COLO668 (cell line): ENCODE results near the gene SEZ6.

Experiments used
- DNase-seq: peaks from one replicate; lab custom pipeline; 2025; ENCODE audit not compliant: unreplicated experiment; lab: John Stamatoyannopoulos, UW

The SEZ6 gene

DNA sequence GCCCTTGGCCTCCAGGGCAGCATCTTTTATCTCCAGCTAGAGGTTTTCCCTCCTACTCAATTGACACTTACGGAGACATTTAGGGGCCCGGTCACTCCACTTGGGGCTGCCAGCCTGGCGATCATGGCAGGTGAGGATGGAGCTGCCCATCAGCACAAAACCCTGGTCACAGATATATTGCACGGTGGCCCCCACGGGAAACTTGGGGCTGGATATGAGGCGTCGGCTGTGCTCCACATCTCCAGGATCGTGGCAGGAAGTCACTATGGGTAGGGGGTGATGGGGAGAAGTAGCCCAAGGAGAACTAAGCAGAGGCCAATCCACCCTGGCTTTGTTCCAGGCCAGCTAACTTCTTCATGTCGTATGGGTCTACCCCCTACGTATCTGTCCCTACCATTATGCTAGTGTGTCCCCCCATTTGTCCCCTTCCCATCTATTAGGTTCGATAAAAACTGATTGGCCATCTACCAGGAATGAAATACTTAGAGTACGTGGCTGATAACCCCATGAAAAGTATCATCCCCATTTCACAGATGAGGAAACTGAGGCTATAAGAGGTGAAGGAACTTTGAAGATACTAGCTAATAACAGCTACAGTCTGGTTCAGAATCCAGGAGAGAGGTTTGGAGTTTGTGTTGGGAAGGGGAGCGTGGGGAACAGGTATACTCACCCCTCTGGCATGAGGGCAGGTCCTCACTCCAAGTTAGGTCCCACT, 48.4 kb downstream of the SEZ6 start:
- no peak for DNase-seq

DNA sequence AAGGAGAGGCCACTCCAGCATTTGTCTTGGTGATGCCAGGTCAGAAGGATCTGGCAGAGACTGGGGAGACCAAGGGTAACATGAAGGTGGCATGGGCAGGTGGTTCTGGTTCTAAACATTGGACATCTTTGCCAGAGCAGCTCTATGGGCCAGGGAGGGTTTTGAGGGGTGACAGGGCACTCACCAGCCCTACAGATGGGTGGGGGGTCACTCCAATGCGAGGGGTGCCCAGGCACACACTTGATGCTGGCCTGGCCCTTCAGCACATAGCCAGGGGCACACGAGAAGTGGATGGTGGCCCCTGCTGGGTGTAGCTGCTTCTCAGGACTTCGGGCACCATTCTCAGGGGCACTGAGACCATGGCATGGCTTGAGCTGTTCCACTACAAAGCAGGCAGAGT, 49.0 kb downstream of the SEZ6 start:
- DNase-seq, result no peak

DNA sequence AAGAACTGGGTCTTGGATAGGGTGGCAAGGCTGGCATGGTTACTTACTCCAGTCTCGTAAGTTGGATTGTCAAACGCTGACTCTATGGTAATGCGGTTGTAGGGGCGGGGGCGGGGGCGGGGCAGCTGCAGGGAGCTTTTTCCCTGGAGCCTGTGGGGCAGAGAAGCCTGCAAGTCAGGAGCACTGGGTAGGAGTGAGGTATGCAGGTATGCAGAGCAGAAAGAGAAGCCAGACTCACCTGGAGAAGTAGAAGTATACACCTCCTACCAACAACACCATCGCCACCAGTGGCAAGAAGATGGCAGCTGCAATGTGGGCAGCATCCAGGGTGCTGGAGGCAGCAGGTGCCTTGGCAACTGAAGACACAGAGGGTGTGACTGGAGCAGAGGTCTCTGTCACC, 49.7 kb downstream of the SEZ6 start:
- no peak for DNase-seq

DNA sequence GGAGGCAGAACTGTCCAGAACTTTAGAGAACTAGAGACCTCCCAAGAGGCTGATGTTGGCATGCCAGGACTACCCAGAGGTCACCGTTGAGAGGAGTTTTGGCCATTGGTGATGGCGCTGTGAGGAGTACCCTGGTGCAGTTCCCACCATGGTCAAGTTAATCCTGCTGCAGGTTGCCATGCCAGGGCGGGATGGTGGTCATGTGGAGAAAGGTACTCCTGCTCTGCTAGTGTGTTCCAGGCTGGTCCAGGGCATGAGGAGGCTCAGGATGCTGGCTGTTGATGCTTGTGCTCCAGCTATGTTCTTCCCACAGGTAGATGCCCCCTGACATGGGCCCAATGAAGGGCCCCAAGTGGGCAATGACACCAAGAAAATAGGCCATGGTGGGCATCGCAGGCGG, 50.4 kb downstream of the SEZ6 start:
- DNase-seq, result no peak

DNA sequence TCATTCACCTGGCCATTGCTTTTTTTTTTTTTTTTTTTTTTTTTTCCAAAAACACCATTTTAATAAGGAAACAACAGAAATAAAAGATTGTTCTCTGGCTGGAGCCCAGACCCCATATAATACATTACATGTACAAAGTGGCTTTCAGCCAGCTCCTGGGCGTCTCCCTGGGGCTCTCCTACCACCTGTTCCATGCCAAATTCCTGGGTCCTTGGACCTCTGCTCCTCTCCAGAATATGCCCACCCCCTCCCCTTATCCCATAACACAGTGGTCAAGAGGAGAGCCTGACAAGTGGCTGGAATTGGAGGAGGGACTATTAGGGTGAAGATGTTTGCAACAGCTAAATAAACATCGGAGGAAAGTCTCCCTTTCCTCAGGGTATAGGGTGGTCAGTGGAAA, 50.9 kb downstream of the SEZ6 start:
- DNase-seq, result no peak

DNA sequence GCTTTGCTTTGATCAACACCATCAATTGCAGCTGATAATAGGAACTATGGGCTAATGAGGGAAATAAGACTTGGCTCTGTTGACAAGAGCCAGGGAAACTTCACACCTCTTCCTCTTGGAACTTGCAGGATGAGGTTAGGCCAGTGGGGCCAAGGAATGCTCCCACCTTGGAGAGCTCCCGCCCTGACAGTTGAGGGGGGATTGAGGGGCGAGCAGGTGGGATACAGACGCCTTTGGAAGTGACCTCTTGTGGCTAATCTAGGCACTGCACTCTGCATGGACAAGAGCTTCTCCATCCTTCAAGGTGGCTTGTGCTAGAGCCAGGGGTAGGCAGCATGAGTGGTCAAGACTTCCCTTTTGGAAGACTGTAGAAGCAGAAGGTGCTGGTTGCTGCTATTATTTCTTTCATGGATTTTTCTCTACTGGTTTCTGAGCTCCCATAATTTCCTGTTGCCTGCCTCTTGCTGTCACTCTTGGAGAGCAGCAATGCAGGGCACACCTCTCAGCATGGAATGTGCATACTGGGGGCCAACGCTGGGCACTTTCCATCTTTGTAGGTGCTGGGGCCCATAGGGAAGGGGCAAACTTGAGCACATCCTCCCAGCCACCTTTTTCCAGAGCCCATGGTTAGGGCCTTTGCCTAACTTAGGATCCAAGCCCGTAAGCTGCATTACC, 52.3 kb downstream of the SEZ6 start:
- peak; percentile 20 for DNase-seq

DNA sequence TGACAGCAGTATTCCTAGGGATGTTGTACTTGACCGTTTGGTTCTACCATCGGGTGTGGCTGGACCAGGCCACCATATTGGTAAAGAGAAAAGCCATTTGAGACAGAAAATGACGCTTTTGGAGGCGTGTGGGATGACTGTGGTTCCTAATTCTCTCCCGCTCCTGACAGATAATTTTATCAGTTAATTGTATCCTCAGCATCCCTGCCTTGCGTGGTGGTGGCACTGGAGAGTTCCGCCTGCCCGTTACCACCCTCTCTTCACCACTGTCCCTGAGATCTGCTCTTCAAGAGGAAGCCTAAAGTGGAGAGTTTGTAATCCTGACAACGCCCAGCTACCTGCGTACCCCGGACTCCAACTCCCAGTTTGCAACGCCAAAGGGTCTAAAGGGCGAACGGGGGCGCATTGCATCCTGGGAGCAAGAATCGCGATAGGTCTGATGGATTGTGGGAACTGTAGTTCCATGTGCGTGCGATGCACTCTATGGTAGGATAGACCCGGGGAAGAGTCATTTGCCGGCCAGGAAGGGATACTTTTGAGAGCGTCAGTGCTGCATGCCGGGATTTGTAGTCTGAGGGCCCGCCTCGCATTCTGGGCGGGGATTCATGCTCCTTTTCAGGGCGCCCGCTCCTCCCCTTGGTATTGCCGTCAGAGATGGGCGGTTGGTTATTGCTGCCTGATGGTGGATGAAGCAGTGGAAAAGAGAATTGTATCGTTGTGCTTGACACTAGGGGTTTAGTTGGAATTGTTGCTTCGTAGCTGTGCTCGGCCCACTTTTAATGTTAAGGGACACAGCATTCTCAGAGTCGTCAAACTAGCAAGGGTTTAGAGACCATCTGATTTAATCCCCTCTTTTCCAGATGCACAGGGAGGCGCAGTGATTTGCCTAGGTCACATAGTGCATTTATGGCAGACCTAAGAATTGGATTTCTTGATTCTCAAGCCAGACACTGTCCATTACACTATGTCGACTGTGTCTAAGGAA, 53.5 kb downstream of the SEZ6 start:
- DNase-seq, result peak; percentile 93

DNA sequence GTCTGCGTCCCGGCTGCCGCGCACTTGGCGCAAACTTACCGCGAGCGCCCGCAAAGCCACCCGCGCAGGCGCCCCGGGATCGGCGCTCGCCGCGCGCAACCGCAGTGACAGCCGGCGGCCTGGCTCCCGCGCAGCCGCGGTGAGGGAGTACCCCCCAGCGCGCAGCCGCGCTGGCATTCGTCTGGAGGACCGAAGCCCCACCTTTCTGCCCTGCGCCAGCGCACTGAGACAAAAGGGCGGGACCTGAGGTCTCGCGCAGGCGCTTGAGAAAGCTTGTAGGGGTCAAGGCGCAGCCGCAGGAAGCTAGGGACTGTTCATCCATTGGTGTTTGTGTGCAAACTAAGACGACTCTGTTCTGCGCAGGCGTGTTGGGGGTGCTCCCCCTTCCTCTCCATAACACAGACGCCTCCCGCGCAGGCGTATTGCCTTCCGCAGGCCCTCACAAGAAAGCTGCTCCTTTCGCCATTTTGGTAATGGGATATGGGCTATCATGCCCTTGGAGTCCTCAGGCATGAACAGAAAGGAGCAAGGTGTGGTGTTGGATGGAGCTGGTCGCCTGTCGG, 54.3 kb downstream of the SEZ6 start, which contains the start of gene PHF12:
TSS of gene PHF12 (minus strand) at position 91 of the 563 bp plus-strand sequence. CDS start 558 bp downstream, outside the sequence.
- peak; percentile 98 for DNase-seq

DNA sequence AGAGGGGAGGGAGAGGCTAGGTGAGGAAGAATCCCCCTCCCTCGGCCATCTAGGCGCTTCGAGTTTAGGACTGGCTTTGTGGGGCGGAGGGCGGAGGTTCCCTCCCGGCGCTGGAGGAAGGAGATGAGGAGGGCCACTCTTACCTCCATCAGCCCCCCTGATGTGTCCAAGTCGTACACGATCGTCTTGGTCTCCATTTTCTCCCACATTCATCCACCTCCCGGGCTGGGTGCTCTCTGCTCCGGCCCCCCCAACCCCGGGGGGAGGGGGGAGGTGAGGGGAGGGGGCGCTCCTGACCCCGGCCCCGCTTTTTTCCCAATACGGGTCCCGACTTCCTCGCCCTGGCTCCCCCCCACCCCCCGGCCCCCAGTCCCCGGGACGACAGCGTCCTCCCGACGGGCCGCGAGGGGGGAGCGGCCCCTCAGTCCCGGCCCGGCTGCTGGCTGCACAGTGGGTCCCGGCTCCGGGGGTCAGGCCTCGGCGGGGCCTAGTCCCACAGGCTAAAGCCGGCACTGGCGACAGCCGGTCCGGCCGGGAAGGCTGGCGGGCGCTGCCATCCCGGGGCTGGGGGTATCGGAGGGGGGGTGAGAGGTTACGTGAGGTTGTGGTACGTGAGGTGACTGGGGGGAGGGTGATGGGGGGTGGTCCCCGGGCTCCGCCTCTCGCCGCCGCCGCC, 54.9 kb downstream of the SEZ6 start:
- no peak for DNase-seq

DNA sequence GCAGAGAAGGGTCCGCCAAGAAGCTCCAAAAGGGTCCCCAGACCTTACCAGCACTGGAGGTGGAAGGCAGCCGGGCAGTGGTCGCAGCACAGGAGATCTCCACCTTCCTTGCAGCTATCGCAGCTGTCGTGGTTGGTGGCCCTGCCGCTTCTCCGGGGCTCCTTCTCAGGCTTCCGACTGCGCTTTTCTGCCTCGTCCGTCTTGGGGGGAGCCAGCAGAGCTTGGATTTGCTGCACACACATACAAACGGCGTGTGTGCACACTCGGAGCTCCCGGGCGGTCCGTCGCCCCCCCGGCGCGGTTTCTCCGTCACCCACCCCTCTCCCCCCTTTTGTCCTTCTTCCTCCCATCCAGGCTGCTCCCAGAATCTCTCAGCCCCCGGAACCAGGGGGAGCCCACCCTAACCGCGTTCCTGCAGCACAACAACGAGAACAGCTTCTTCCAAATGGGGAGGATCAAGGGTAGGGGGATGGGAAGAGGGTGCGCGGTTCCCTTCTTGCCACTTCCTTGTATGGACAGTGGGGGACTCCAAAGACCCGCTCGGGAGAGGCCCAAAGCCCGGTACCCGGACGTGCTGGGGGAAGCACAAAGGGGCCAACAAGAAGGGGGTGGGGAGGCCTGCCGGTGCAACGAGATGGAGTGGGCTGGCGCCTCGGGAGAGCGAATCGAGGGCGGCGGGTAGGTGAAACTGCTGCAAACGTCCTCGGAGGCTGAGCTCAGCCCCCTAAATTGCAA, 55.6 kb downstream of the SEZ6 start:
- DNase-seq, result peak; percentile 17

DNA sequence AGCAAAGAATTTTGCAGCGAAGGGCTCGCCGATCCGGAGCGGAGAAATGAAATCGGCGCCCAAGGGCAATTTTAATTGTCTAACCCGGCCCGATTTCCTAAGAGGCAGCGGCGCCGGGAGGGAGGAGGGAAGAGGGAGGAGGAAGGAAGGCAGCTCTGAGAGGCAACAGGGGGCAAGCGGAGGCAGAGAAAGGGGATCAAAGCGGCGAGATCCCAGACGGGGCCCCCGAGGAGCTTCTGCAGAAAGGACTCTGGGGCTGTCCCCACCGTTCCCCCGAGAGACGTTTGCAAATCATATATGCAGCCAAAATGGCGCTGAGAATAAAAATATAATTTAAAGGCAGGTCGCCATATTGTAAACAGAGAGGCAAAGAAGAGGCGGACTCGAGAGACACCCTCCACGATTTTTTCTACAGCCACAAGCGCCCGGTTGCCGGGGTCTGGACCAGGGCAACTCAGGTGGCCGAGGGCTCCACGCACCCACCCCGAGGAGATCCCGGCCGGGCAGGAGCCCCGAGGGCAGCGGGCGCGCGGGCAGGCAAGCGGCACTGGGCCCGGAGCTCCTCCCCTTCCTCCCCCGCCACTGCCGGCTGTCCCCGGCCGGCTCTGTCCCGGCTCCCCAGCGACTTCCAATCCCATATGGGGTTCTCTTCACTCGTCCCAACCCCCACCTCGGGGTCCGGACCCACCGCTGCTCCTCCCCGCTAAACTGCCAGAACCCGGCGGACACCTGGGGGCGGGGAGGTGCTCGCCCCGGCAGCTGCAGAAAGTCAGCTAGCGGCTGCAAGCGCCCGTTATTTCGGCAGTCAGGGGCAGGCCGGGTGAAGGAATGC, 56.4 kb downstream of the SEZ6 start:
- peak; percentile 18 for DNase-seq

DNA sequence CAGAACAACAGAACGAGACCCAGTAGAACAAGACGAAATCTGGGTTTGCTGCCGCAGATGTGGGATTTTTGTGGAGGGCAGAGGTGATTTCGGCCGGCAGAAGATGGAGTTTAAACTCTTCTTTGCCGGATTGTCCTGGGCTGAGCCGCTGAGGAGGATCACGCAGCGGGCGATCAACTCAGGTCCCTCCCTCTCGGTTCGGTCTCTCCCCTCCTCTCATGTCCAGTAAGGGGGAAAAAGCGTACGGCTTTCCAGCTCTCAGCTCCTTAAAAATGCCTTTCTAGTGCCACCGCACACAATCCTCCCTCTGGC, 57.0 kb downstream of the SEZ6 start:
- no peak for DNase-seq

DNA sequence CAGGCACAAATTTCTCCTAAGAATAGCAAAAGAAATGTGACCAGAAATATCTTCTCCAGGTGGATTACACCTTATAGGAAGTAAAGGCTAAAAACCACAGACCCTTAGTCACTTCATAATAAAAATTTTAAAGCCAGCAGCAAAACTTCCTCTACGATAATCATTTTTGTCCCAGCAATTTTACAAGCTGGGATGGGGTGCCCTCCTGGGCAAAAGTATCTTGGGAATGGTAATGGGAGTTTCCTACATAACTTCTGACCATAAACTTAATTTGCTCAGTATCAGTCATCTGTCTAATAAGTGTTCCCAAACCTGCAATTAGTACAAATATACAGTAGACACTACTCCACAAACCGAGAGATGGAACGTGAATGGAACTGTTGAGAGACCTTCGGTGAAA, 57.5 kb downstream of the SEZ6 start:
- no peak for DNase-seq

DNA sequence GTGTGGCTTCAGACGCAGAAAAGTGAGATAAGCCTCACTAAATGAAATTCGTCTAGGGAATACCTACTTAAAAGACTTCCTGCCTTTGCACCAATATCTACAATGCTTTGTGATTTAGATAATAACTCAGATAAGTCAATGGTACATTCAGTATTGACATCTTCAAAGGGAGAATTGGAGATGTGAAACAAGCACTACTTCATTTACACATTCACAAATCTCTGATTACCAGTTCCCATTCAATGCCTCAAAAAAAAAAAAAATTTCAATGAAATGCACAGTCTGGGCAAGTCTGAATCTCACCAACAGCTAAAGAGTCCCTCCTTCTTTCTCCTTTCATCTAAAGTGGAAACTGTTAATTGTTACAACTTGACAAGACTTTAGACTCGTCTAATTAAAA, 58.2 kb downstream of the SEZ6 start:
- no peak for DNase-seq

DNA sequence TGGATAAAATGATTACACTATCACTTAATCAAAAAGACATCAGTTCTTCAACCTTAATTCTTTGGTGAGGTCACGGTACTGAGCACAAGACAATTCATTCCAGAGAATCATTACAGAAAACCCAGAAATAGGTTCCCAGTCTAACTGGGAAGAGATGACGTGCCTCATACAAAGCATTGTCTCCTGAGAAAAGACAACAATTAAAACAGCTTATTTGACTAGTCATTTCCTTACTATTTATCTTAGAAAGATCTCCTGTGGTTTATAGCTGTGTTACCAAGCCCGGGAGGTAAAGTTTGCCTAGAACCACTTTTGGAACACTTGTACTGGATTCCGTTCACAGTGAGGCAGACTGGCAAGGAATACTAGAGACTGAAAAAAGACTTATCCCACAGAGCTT, 59.6 kb downstream of the SEZ6 start:
- DNase-seq, result no peak

DNA sequence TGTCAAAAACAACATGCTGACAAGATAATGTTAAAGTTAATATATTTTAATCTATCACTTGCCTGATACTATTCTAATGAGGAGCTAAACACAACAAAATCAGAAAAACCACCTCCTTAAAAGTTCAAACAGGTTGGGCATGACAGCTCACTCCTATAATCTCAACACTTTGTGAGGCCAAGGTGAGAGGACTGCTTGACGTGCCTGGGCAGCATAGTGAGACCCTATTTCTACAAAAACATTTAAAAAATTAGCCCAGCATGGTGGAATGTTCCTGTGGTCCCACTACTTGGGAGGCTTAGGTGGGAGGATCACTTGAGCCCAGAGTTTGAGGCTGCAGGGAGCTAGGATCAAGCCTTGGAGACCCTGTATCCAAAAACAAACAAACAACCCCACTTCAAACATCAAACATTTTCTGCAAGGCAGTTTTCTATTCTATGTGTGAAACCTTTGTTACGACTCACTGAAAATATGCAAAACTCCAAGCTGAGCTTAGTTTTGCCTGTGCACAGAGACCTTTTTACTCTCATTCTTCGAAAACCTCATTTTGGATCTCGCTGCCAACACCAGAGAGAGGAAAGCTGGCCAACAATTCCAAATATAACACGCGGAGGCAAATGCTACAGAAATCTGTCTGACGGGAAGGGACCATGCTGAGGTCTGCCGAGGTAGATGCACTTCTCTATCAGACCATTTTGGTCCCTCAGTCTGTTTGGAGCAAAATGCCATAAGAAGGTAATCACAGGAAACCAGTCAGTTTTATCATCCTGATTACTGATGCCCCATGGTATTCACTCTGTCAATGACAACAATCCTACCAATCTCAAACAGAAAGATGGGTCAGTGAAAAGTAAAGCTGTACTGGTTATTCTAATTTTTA, 60.7 kb downstream of the SEZ6 start:
- no peak for DNase-seq

DNA sequence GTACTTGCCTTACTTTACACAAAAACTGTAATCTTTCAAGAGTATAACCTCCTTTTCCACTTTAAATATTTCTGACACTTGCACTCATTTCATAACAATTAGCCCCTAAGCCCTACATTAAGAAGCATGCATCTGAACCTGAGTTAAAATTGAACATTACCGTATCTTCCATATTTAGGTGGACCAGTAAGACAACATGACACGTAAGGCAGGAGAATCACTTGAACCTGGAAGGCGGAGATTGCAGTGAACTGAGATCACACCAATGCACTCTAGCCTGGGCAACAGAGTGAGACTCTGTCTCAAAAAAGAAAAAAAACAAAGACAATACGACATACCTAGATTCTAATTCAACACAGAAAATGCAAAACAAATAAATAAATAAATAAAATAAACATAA, 61.5 kb downstream of the SEZ6 start:
- DNase-seq, result no peak

DNA sequence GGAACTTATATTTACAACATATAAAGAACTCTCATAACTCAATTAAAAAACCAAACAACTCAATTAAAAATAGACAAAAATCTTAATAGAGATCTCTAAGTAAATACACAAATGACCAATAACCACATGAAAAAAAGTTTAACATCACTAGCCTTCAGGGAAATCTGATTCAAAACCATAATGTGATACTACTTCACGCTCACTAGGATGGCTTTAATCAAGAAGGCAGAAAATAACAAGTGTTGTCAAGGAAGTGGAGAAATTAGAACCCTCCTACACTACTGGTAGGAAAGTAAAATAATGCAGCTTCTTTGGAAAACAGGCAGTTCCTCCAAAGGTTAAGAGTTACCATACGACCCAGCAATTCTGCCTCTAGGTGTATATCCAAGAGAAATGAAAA, 62.9 kb downstream of the SEZ6 start:
- no peak for DNase-seq
